Activated T-helper 1 cell treated with Interleukin-2 at 50 U/mL for 16 hours (primary cell): ENCODE results near the gene FBN3.
"Not testable (repeated sequence)": the region's sequence is repeated elsewhere in the genome, so short reads cannot be mapped to it uniquely, and the experiment has no call there.

Source experiments
- DNase-seq: peaks from one replicate; pipeline ENCODE4 v3.0.0-alpha.2; 2020; ENCODE audit warnings: low read depth

FBN3 gene

DNA sequence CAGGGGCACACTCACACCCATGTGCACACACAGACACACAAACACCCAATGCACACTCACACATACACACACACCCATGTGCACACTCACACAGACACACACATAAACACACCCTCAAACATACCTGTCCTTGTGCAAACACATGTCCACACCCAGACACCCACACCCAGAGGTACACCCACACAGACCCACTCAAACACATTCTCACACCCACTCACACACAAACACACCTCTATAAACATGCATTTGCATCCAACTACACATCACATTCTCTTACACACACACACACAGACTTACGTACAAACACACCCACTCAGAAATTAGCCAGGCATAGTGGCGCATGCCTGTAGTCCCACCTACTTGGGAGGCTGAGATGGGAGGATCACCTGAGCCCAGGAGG lies 31.4 kb downstream of the FBN3 start:
- no peak for DNase-seq

DNA sequence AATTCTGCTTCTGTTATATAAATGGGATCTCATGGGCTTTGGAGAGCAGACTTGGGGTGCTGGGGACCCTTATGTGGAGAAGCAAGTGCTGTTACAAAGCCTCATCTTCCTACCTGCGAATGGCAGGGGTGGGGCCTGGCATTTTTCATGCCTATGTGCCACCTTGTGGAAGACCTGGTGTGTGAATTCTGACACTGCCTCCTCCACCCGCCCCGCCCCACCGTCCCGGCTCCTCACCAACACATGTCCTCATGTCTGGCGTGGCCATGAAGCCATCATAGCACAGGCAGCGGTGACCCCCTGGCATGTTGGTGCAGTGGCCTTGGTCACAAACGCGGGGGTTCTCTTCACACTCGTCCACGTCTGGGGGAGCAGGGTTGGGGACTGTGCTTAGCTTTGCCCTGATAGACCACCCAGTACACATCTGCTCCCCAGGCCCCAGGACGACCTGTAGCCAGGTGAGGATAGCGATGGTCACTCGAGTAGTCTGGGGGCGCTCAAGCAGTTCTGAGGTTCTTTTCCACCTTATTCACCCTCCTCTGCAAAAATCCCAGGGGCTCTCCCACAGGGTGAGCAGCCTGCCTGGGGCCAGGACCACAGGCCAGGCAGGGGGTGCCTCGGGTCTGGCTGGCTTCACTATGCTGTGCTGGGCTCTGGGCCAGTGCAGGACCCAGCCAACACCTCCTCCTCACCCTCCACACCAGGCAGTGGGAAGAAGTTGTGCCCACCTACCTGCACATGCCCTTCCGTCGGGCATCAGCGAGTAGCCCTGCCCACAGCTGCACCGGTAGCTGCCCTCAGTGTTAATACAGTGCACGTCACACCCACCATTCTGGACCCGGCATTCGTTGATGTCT lies 32.7 kb downstream of the FBN3 start:
- DNase-seq: no peak

DNA sequence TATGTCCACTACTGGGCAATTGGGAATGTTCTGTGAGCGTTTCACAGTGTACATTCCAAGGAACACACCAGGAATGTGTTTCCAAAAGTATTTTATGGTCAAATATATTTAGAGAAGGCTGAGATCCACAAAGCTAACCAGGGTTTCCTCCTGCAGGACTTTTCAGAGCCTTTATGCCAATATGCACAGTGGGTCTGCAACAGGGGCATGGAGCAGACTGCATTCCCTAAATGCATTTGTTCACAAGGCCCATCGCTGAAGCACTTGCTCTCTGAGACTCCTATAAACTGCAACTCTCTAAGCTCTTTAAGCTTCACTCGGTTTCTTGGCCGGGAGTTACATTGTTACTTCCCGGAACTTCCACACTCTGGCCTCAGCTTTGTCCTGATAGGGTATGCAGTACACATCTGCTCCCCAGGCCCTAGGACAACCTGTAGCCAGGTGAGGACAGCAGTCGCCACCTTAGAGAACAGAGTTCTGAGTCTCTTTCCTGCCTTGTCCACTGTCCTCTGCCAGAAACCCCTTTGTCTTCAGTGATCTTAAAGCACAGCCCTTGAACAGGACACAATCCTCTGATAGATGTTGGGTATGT lies 33.5 kb downstream of the FBN3 start:
- no peak for DNase-seq

GRCh38 chr19:8113017-8113416 lies 36.4 kb downstream of the FBN3 start:
- no peak for DNase-seq

DNA sequence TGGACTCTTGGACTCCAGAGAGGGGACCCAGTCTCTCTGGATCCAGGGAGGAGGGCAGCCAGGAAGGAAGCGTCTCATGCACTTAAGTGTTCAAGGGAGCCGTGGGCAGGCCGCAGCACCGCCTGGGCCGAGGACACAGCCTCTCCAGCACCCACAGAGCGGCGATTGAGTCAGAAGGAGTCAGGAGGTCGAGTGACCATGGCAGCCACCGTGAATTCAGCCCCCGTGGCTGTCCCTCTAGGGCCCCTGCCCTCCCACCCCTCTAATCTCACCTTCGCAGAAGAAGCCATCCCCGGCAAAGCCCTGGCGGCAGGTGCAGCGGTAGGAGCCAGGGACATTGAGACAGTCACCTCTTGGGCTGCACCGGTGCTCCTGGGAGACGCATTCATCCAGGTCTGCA lies 38.0 kb downstream of the FBN3 start:
- DNase-seq: no peak

DNA sequence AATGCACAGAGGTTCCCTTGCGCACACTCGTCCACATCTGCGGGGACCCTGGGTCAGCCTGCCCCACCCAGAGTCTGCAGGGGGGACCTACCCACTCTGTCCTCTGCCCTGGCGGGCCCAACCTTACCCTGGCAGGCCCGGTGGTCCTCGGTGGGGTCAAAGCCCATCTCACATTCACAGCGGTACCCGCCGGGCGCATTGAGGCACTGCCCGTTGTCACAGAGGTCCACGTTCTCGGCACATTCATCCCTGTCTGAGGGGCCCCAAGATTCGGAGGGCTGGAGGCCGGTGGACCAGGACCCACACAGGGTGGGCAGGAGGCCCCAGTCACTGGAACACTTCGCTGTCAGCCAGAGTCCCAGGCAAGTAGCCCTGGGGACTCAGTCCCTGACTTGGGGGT lies 38.5 kb downstream of the FBN3 start:
- DNase-seq: no peak

DNA sequence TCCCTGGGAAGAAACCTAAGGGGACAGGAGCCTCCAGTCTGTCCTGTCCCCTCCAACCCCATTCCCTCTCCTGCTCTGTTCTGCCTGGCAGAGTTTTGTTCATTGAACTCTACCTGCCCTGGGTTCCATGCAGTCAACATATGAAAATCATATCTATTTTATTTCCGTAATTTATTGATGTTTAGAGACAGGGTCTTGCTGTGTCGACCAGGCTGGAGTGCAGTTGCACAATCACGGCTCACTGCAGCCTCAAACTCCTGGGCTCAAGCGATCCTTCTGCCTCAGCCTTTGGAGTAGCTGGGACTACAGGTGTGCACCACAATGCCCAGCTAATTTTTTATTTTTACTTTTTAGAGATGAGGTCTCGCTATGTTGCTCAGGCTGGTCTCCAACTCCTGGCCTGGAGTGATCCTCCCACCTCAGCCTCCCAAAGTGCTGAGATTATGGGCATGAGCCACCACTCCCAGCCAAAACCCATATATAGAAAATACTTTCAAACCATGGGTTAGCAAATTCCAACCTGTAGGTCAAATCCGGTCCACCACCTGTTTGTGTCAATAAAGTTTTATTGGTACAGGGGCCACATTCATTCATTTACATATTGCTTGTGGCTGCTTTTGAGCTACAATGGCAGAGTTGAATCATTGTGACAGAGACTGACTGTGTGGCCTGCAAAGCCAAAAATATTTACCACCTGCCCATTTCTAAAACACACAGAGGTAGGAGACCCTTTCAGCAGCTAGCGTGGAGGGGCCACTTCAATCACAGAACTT lies 39.3 kb downstream of the FBN3 start:
- no peak for DNase-seq

GRCh38 chr19:8109455-8109854 lies 39.9 kb downstream of the FBN3 start:
- DNase-seq: no peak

- no peak for DNase-seq
Measured at GRCh38 chr19:8108560-8109445, 40.6 kb downstream of the FBN3 start.

DNA sequence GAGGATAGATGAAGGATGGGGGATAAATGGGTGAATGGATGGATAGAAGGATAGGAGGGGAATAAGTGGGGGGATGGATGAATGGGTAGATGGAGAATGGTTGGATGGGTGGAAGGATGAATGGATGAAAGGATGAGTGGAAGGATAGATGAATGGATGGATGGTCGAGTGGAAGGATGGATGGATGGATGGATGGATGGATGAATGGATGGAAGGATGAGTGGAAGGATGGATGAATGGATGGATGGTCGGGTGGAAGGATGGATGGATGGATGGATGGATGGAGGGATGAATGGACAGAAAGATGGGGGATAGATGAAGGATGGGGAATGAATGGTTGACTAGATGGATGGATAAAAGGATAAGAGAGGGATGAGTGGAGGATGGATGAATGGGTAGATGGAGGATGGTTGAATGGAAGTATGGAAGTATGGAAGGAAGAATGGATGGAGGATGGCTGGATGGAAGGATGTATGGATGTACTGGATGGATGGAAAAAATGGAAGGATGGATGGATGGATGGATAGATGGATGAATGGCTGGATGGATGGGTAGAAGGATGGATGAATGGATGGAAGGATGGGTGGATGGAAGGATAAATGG lies 42.0 kb downstream of the FBN3 start:
- no peak for DNase-seq

- no peak for DNase-seq
Measured at GRCh38 chr19:8105471-8105870, 43.9 kb downstream of the FBN3 start.

DNA sequence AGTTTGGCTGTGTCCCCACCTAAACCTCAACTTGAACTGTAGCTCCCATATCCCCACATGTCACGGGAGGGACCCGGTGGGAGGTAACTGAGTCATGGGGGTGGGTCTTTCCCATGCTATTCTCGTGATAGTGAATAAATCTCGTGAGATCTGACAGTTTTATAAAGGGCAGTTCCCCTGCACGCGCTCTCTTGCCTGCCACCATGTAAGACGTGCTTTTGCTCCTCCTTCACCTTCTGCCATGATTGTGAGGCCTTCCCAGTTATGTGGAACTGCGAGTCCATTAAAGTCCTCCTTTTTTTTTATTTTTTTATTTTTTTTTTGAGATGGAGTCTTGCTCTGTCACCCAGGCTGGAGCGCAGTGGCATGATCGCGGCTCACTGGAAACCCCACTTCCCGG lies 47.5 kb downstream of the FBN3 start:
- DNase-seq: not testable (repeated sequence)

DNA sequence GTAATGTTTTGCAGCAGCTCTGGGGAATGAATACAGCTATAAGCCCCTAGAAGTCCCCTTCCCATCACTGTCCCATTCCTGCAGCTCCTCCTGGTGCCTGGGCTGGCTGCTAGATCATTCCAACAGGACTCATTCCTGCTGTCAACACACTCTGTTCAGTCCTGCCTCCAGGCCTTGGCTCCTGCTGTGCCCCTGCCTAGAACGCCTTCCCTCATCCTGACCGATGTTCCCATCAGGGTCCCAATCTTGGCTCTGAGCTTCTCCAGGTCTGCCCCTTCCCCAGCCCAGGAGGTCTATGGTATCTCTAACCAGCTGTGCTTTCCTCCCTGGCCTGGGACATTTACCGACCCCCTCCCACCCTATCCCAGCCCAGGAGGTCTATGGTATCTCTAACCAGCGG lies 48.1 kb downstream of the FBN3 start:
- DNase-seq: no peak

- no peak for DNase-seq
Measured at GRCh38 chr19:8097681-8098567, 51.5 kb downstream of the FBN3 start.

GRCh38 chr19:8097198-8097597 lies 52.2 kb downstream of the FBN3 start:
- no peak for DNase-seq

GRCh38 chr19:8096071-8096470 lies 53.3 kb downstream of the FBN3 start:
- DNase-seq: no peak

DNA sequence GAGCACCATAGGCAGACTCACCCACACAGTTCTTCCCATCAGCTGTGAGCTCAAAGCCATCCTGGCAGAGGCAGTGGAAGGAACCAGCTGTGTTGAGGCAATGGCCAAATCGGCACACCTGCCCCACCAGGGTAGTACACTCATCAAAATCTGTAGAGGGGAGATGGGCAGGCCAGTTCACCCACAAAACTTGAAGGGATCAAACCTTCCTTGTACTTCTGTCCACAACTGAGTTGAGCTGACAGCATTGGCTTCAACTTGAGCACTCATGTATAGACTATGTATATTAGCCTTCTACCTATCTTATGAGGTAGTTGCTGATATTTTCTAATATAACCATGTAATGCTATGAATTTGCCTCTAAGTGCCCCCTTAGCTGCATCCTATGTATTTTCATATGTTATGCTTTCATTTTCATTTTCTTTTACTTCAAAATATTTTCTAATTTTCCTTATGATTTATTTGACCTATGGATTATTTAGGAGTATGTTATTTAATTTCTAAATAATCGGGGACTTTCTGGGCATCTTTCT lies 54.0 kb downstream of the FBN3 start:
- no peak for DNase-seq

GRCh38 chr19:8094336-8094735 lies 55.1 kb downstream of the FBN3 start:
- no peak for DNase-seq

DNA sequence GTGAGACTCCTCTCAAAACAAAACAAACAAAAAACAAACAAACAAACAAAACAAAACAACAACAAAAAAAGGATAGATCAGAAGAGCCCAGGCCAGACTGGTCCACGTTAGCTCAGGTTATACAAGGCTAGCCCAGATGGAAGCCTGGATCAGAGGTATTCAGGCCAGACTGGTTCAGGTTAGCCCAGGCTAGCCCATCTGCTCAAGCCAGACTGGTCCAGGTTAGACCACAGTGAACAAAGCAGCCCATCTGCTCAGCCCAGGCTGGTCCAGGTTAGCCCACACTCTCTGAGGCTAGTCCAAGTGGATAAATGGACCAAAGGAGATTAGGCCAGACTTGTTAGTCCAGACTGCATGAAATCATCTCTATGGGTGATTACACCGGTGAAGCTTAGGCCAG lies 55.7 kb downstream of the FBN3 start:
- DNase-seq: no peak

GRCh38 chr19:8090950-8091349 lies 58.4 kb downstream of the FBN3 start:
- no peak for DNase-seq
